Hematopoietic multipotent progenitor cell (in vitro differentiated cells): ENCODE data around the gene ZNF782. TPM values are rescaled to one million over a fixed set of nuclear protein-coding genes. Genes with fewer than 3 reads are reported as not detected.
A peak's percentile ranks its signal among the peaks of the same experiment; 100 is the strongest.
"Not testable (repeated sequence)": the region's sequence is repeated elsewhere in the genome, so short reads cannot be mapped to it uniquely, and the experiment has no call there.

ENCODE experiments used
- DNase-seq, 3 donors: peaks; one replicate each; pipeline ENCODE4 v3.0.0-alpha.2; 2011 to 2015; ENCODE audit warnings: low read depth in 2 of 3, low spot score in 2 of 3
- total RNA-seq: library from RNA; depleted of rRNA; stranded (reverse); fragments of >200 nt; gene quantifications from one replicate; pipeline ENCODE4 v1.2.3, GENCODE V29; 2012

Gene ZNF782
- total RNA-seq, 1 donor = 4.8 TPM

GRCh38 chr9:96854651-96855273, 448 bp upstream of the ZNF782 start:
- DNase-seq = no peak

GRCh38 chr9:96852676-96853075, 1.6 kb downstream of the ZNF782 start:
- no peak for DNase-seq

- no peak for DNase-seq
Measured at GRCh38 chr9:96844040-96844439, 10.3 kb downstream of the ZNF782 start.

GRCh38 chr9:96818533-96818932, 35.8 kb downstream of the ZNF782 start:
- peak in 1 of 3 donors; percentile 2 for DNase-seq

GRCh38 chr9:96817973-96818372, 36.3 kb downstream of the ZNF782 start:
- DNase-seq = no peak

GRCh38 chr9:96813607-96814006, 40.7 kb downstream of the ZNF782 start:
- no peak for DNase-seq

- DNase-seq = not testable (repeated sequence)
Measured at GRCh38 chr9:96798959-96799358, 55.4 kb downstream of the ZNF782 start.

- no peak for DNase-seq
Measured at GRCh38 chr9:96784021-96784420, 70.3 kb downstream of the ZNF782 start.

GRCh38 chr9:96782235-96782634, 72.1 kb downstream of the ZNF782 start:
- DNase-seq = no peak

GRCh38 chr9:96781552-96781951, 72.8 kb downstream of the ZNF782 start:
- DNase-seq = no peak

- peak in 1 of 3 donors; percentile 18 for DNase-seq
Measured at GRCh38 chr9:96779089-96779488, 75.2 kb downstream of the ZNF782 start.

GRCh38 chr9:96777426-96777864, 76.9 kb downstream of the ZNF782 start:
- peak in 1 of 3 donors; percentile 51 for DNase-seq

GRCh38 chr9:96771124-96771523, 83.2 kb downstream of the ZNF782 start:
- DNase-seq = no peak

GRCh38 chr9:96769989-96770388, 84.3 kb downstream of the ZNF782 start:
- no peak for DNase-seq

Other genes starting within 250 kb of the ZNF782 start
- 7.5 TPM for gene CDC14B, start 234.7 kb downstream of the ZNF782 start, total RNA-seq
- gene PRXL2C, start 199.2 kb downstream of the ZNF782 start, total RNA-seq = 17.8 TPM
- 12.9 TPM for gene ZNF510, start 76.4 kb downstream of the ZNF782 start, total RNA-seq
- not detected for gene NUTM2G, start 74.3 kb upstream of the ZNF782 start, total RNA-seq
- under 0.01 TPM for gene CTSV, start 184.6 kb upstream of the ZNF782 start, total RNA-seq